Colonic mucosa (tissue), 4 donors: ENCODE measurements around the gene TMEM161B. TPM values are rescaled to one million over a fixed set of nuclear protein-coding genes. Genes with fewer than 3 reads are reported as not detected.

Experiments used
- DNase-seq: peaks from one replicate; pipeline ENCODE4 v3.0.0-alpha.2; 2020
- H3K27ac ChIP-seq: fragments of 200-600 bp; one replicate; pipeline ENCODE4 v1.8.0; 2021
- H3K27me3 ChIP-seq: fragments of 200-600 bp; one replicate; pipeline ENCODE4 v1.8.0; 2021
- H3K36me3 ChIP-seq: fragments of 200-600 bp; one replicate; pipeline ENCODE4 v1.8.0; 2021
- H3K4me1 ChIP-seq: fragments of 200-600 bp; one replicate; pipeline ENCODE4 v1.8.0; 2021; ENCODE audit warnings: mild to moderate bottlenecking
- H3K4me3 ChIP-seq: fragments of 200-600 bp; one replicate; pipeline ENCODE4 v1.8.0; 2021
- H3K9ac ChIP-seq, 2 donors: one replicate each; pipeline ENCODE4 v1.7.0; 2013; ENCODE audit warnings: control low read depth in 2 of 2, low read depth in 2 of 2, low read length in 2 of 2
- H3K9me3 ChIP-seq: fragments of 200-600 bp; one replicate; pipeline ENCODE4 v1.8.0; 2021
- intact Hi-C: fragments of 100-400 bp; cut with DNase I; formaldehyde crosslinking; loops from one replicate; pipeline ENCODE4 v1.14.1; 2022
- total RNA-seq, 2 donors: library from RNA; stranded (reverse); fragmentation: NEBNext Ultra II Directional in 1 of 2; extraction: Animal tissue kit (Norgen Biotek cat#: 25700) in 1 of 2; gene quantifications; one replicate each; pipeline ENCODE4 v1.2.1, GENCODE V29; 2021
- TF ChIP-seq, protein P1 (sequence below): fragments of 200-600 bp; IDR thresholded peaks from one replicate; pipeline ENCODE4 v1.8.0; 2022; ENCODE audit warnings: antibody characterized with exemption, mild to moderate bottlenecking
- donor health status: healthy.
- donor health status: DM: no; HTN: no; CAD: no.
- donor health status: DM: no; HTN: no; CAD: no.

Gene TMEM161B
- total RNA-seq, 2 donors from 2014 or later = 18.6 to 20.8 TPM

DNA sequence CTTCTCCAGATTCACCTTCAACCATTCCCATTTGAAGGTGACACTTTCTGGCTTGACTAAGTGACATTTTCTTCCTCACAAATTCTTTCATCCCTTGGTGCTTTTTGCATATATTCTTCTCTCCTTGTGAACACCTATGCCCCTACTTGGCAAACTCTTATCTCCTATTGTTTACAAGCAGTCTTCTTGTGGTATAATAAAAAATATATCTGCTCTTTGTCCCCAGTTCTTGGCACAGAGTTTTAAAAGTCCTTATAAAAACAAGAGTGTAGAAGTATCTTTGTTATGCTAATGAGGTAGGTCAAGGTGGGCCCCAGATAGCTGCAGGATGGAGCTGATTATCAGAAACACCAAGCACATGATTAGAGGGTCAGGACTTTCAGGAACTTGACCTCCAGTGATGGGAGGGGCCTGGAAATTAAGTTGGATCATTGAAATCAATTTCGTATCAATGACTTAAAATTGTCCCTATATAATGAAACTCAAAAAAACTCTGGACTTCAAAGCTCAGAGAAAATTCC, 38.0 kb downstream of the TMEM161B start:
- Histone ChIP-seq H3K4me1 (no peaks in the 10 kb centered on the region), H3K9me3 (no peaks in the 10 kb centered on the region), H3K9ac (no peak overlapping the region), H3K27ac (no peak overlapping the region), H3K36me3 (no peaks in the 10 kb centered on the region), H3K4me3 (no peak overlapping the region), H3K27me3 (no peaks in the 10 kb centered on the region)
- intact Hi-C loops = no loop called here
- DNase-seq = no peak
- TF ChIP-seq, protein P1, sequence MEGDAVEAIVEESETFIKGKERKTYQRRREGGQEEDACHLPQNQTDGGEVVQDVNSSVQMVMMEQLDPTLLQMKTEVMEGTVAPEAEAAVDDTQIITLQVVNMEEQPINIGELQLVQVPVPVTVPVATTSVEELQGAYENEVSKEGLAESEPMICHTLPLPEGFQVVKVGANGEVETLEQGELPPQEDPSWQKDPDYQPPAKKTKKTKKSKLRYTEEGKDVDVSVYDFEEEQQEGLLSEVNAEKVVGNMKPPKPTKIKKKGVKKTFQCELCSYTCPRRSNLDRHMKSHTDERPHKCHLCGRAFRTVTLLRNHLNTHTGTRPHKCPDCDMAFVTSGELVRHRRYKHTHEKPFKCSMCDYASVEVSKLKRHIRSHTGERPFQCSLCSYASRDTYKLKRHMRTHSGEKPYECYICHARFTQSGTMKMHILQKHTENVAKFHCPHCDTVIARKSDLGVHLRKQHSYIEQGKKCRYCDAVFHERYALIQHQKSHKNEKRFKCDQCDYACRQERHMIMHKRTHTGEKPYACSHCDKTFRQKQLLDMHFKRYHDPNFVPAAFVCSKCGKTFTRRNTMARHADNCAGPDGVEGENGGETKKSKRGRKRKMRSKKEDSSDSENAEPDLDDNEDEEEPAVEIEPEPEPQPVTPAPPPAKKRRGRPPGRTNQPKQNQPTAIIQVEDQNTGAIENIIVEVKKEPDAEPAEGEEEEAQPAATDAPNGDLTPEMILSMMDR = no peak

GRCh38 chr5:88226881-88227450, 41.7 kb downstream of the TMEM161B start:
- Histone ChIP-seq H3K4me1 (no peaks in the 10 kb centered on the region), H3K9ac (no peak overlapping the region), H3K27ac (no peak overlapping the region), H3K4me3 (no peak overlapping the region), H3K36me3 (no peaks in the 10 kb centered on the region), H3K27me3 (no peaks in the 10 kb centered on the region), H3K9me3 (no peaks in the 10 kb centered on the region)
- intact Hi-C loops = no loop called here
- TF ChIP-seq, protein P1 = no peak
- no peak for DNase-seq

GRCh38 chr5:88214655-88215054, 54.0 kb downstream of the TMEM161B start:
- H3K36me3 ChIP-seq = no peaks in the 10 kb centered on the region
- TF ChIP-seq, protein P1 = no peak
- DNase-seq = no peak
- H3K4me3 ChIP-seq = no peak overlapping the region
- H3K27ac ChIP-seq = no peak overlapping the region
- H3K9ac ChIP-seq = no peak overlapping the region
- intact Hi-C loops = no loop called here
- H3K27me3 ChIP-seq = no peaks in the 10 kb centered on the region
- H3K9me3 ChIP-seq = no peaks in the 10 kb centered on the region
- no peaks in the 10 kb centered on the region for H3K4me1 ChIP-seq

GRCh38 chr5:88207575-88207974, 61.1 kb downstream of the TMEM161B start:
- Histone ChIP-seq H3K9ac (no peak overlapping the region), H3K9me3 (no peaks in the 10 kb centered on the region), H3K4me1 (no peaks in the 10 kb centered on the region), H3K27me3 (no peaks in the 10 kb centered on the region), H3K27ac (no peak overlapping the region), H3K4me3 (no peak overlapping the region), H3K36me3 (peaks cover 4% of the 10 kb centered on the region)
- TF ChIP-seq, protein P1 = no peak
- no peak for DNase-seq
- intact Hi-C loops = no loop called here

- H3K27ac ChIP-seq = no peak overlapping the region
- no peaks in the 10 kb centered on the region for H3K4me1 ChIP-seq
- H3K4me3 ChIP-seq = no peak overlapping the region
- no peak for DNase-seq
- intact Hi-C loops = no loop called here
- TF ChIP-seq, protein P1 = no peak
- peaks cover 5% of the 10 kb centered on the region for H3K36me3 ChIP-seq
- no peaks in the 10 kb centered on the region for H3K27me3 ChIP-seq
- H3K9ac ChIP-seq = no peak overlapping the region
- H3K9me3 ChIP-seq = no peaks in the 10 kb centered on the region
Observed at GRCh38 chr5:88203981-88204750, 64.5 kb downstream of the TMEM161B start.
